ENCODE measurements around the gene GMIP.

DNA sequence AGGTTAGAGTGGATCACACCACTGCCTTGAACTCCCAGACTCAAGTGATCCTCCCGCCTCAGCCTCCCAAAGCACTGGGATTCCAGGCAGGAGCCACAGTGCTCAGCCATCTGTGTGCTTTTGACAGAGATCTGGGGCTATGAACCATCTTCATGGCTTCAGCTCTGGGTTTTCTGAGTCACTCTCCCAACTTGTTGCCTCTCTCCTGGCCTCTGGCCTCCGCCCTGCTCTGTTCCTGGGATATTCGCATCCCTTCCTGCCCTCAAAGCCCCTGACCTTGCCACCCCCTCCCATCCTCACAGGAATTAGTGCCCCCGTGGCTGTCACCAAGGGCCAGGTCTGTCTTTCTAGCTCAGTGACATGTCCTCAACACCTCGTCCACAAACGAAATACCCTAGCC is 5.7 kb upstream of the GMIP start:
- TF ChIP-seq, protein P1, sequence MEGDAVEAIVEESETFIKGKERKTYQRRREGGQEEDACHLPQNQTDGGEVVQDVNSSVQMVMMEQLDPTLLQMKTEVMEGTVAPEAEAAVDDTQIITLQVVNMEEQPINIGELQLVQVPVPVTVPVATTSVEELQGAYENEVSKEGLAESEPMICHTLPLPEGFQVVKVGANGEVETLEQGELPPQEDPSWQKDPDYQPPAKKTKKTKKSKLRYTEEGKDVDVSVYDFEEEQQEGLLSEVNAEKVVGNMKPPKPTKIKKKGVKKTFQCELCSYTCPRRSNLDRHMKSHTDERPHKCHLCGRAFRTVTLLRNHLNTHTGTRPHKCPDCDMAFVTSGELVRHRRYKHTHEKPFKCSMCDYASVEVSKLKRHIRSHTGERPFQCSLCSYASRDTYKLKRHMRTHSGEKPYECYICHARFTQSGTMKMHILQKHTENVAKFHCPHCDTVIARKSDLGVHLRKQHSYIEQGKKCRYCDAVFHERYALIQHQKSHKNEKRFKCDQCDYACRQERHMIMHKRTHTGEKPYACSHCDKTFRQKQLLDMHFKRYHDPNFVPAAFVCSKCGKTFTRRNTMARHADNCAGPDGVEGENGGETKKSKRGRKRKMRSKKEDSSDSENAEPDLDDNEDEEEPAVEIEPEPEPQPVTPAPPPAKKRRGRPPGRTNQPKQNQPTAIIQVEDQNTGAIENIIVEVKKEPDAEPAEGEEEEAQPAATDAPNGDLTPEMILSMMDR (conservative IDR thresholded peaks at IDR 0.05; ENCODE audit: low read depth, low read length): no peak
- no peak for TF ChIP-seq POLR2A (IDR thresholded peaks at IDR 0.05; ENCODE audit: low read depth, low read length)
- TF ChIP-seq, protein P2, sequence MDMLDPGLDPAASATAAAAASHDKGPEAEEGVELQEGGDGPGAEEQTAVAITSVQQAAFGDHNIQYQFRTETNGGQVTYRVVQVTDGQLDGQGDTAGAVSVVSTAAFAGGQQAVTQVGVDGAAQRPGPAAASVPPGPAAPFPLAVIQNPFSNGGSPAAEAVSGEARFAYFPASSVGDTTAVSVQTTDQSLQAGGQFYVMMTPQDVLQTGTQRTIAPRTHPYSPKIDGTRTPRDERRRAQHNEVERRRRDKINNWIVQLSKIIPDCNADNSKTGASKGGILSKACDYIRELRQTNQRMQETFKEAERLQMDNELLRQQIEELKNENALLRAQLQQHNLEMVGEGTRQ (IDR thresholded peaks at IDR 0.05; ENCODE audit: low read depth, low read length): no peak
- TF ChIP-seq CEBPB (IDR thresholded peaks at IDR 0.05; ENCODE audit: low read depth, low read length): no peak
- no peak for TF ChIP-seq CHD1 (IDR thresholded peaks at IDR 0.05; ENCODE audit: low read depth, low read length)
- no peak for TF ChIP-seq RCOR1 (IDR thresholded peaks at IDR 0.05; ENCODE audit: insufficient replicate concordance, low read length)
